Measurements from ENCODE around the gene SMIM24. TPM values are rescaled to one million over a fixed set of nuclear protein-coding genes. Genes with fewer than 3 reads are reported as not detected.

The SMIM24 gene
- total RNA-seq, 1 donor from 2014 or later: 1.7 TPM

DNA sequence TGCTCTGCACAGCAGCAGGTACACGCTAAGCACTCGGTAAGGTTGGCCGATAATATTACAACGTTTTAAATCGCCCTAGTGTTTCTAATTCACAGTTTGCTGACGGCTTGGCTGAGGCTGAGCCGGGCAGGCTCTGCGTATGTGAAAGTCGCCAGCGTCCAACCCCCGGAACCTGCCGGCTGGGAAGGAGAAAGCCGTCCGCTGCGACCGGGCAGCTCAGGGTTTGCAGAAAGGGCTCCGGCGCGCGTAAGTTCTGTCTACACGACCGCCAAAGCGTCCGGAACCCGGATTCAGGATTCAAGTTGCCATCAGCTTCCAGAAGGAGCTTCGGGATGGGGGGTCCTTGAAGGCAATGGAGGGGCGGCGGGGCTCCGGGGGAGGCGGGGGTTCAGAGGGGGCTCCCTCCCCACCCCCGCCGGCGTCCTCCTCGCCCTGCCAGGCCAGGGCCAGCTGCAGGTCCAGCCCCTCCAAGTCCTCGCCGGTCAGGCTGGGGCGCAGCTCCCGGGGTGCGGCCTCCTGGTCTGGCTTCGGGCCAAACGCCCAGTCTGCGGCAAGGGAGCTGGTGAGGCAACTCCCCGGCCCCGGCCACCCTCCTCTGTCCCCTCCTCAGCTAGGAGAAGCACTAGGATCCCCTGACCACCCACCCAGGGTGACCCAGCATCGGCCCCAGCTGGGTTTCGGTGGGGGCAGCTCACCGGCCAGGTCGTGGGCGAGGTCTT lies 2.3 kb upstream of the SMIM24 start:
- Histone ChIP-seq H3K9me3 (ENCODE audit: low read depth) (no peaks in the 10 kb centered on the region), H3K4me3 (no peak overlapping the region), H3K4me2 (no peak overlapping the region), H3K4me1 (no peaks in the 10 kb centered on the region), H3K36me3 (no peaks in the 10 kb centered on the region), H3F3A (ENCODE audit: low read depth) (peaks cover 7% of the 10 kb centered on the region), H2AFZ (replicated peaks) (no peak overlapping the region), H3K27ac (no peak overlapping the region), H3K79me2 (ENCODE audit: low read depth) (no peaks in the 10 kb centered on the region), H4K20me1 (ENCODE audit: low read depth) (no peaks in the 10 kb centered on the region), H3K27me3 (peaks cover 17% of the 10 kb centered on the region), H3K9ac (no peak overlapping the region)
- TF ChIP-seq CTCF (IDR thresholded peaks at IDR 0.05): no peak
- TF ChIP-seq EZH2phosphoT487 (IDR thresholded peaks at IDR 0.05): no peak
- TF ChIP-seq EZH2 (IDR thresholded peaks at IDR 0.05): no peak
- Mint-ChIP-seq H3K36me3 (no peaks in the 10 kb centered on the region), H3K27me3 (ENCODE audit: insufficient read depth, low read depth) (peaks cover 16% of the 10 kb centered on the region), H3K4me1 (peaks cover 14% of the 10 kb centered on the region), H3K9me3 (no peaks in the 10 kb centered on the region), H3K4me3 (no peak overlapping the region), H3K27ac (no peak overlapping the region)
- no peak for DNase-seq (ENCODE audit: low spot score)

GRCh38 chr19:3481241-3482090 lies 1.1 kb upstream of the SMIM24 start:
- H3K9me3 Mint-ChIP-seq: no peaks in the 10 kb centered on the region
- Histone ChIP-seq H3K79me2 (ENCODE audit: low read depth) (no peaks in the 10 kb centered on the region), H3K9me3 (ENCODE audit: low read depth) (no peaks in the 10 kb centered on the region), H3K36me3 (no peaks in the 10 kb centered on the region), H3K27ac (no peak overlapping the region), H4K20me1 (ENCODE audit: low read depth) (no peaks in the 10 kb centered on the region), H3K4me3 (no peak overlapping the region), H3K4me1 (no peaks in the 10 kb centered on the region), H3K9ac (no peak overlapping the region), H2AFZ (replicated peaks) (no peak overlapping the region), H3K27me3 (peaks cover 17% of the 10 kb centered on the region), H3K4me2 (no peak overlapping the region), H3F3A (ENCODE audit: low read depth) (peaks cover 7% of the 10 kb centered on the region)
- TF ChIP-seq CTCF (IDR thresholded peaks at IDR 0.05) (no peak), EZH2 (IDR thresholded peaks at IDR 0.05) (no peak), EZH2phosphoT487 (IDR thresholded peaks at IDR 0.05) (no peak)
- no peak overlapping the region for H3K27ac Mint-ChIP-seq
- H3K27me3 Mint-ChIP-seq (ENCODE audit: insufficient read depth, low read depth): peaks cover 19% of the 10 kb centered on the region
- no peak overlapping the region for H3K4me3 Mint-ChIP-seq
- peaks cover 14% of the 10 kb centered on the region for H3K4me1 Mint-ChIP-seq
- no peaks in the 10 kb centered on the region for H3K36me3 Mint-ChIP-seq
- no peak for DNase-seq (ENCODE audit: low spot score)

DNA sequence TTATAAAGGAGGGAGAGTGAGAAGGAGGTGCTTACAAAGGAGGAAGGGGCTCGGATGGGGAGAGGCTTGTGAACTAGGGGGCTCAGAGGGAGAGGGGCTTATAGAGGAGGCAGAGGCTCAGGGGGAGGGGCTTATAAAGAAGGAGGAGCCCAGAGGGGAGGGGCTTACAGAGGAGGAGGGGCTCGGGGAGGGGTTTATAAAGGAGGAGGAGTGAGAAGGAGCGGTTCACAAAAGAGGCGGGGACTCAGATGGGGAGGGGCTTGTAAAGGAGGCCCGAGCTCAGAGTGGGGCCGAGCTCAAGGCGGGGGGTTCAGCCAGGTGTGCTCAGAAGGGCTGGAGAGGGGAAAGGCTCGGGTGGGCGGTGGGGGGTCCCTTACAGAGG lies 500 bp downstream of the SMIM24 start:
- H3K9ac ChIP-seq: no peak overlapping the region
- H3K4me1 Mint-ChIP-seq: peaks cover 14% of the 10 kb centered on the region

More for the DNA sequence above, 500 bp downstream of the SMIM24 start:
- H4K20me1 ChIP-seq (ENCODE audit: low read depth): no peaks in the 10 kb centered on the region
- peaks cover 7% of the 10 kb centered on the region for H3F3A ChIP-seq (ENCODE audit: low read depth)
- H3K36me3 ChIP-seq: no peaks in the 10 kb centered on the region
- Mint-ChIP-seq H3K9me3 (no peaks in the 10 kb centered on the region), H3K36me3 (no peaks in the 10 kb centered on the region), H3K27ac (no peak overlapping the region), H3K27me3 (ENCODE audit: insufficient read depth, low read depth) (peaks cover 17% of the 10 kb centered on the region), H3K4me3 (no peak overlapping the region)
- no peaks in the 10 kb centered on the region for H3K9me3 ChIP-seq (ENCODE audit: low read depth)
- no peaks in the 10 kb centered on the region for H3K4me1 ChIP-seq
- TF ChIP-seq CTCF (IDR thresholded peaks at IDR 0.05): no peak
- no peak for TF ChIP-seq EZH2 (IDR thresholded peaks at IDR 0.05)
- TF ChIP-seq EZH2phosphoT487 (IDR thresholded peaks at IDR 0.05): no peak
- H3K27me3 ChIP-seq: peaks cover 23% of the 10 kb centered on the region
- H3K79me2 ChIP-seq (ENCODE audit: low read depth): no peaks in the 10 kb centered on the region
- no peak overlapping the region for H3K4me3 ChIP-seq
- no peak overlapping the region for H3K4me2 ChIP-seq
- no peak for DNase-seq (ENCODE audit: low spot score)
- no peak overlapping the region for H3K27ac ChIP-seq
- no peak overlapping the region for H2AFZ ChIP-seq (replicated peaks)

All from neural progenitor cell (in vitro differentiated cells).